ENCODE results near the gene C11orf58. TPM values are rescaled to one million over a fixed set of nuclear protein-coding genes. Genes with fewer than 3 reads are reported as not detected.

The C11orf58 gene
- polyA plus RNA-seq, 3 donors, result 44.8 to 102 (median 94.5) TPM

- Histone ChIP-seq H3K27ac (ENCODE audit: low read depth in 1 of 2, low read length in 2 of 2) (no peak overlapping the region), H3K79me2 (ENCODE audit: insufficient read depth, low read length) (no peaks in the 10 kb centered on the region), H3K4me3 (replicated peaks in 1 of 3; ENCODE audit: low read depth in 2 of 3, low read length in 3 of 3) (no peak overlapping the region), H3K27me3 (ENCODE audit: control insufficient read depth in 2 of 2, insufficient read depth in 2 of 2, low read length in 2 of 2) (no peaks in the 10 kb centered on the region), H3K9me3 (replicated peaks in 1 of 2; ENCODE audit: control insufficient read depth in 1 of 2, insufficient read depth in 1 of 2, low read length in 2 of 2) (no peaks in the 10 kb centered on the region), H2AFZ (ENCODE audit: insufficient read depth, low read depth, low read length, poor library complexity, severe bottlenecking) (no peak overlapping the region), H4K20me1 (ENCODE audit: insufficient read depth, low read length) (no peaks in the 10 kb centered on the region), H3K4me2 (replicated peaks; ENCODE audit: extremely low read depth, low read length, poor library complexity, severe bottlenecking) (no peak overlapping the region), H3K36me3 (replicated peaks in 1 of 2; ENCODE audit: control insufficient read depth in 1 of 2, insufficient read depth in 2 of 2, low read length in 2 of 2) (no peaks in the 10 kb centered on the region), H3K4me1 (ENCODE audit: control insufficient read depth in 1 of 2, insufficient read depth in 2 of 2, low read length in 2 of 2) (peaks cover 17% of the 10 kb centered on the region in 2 donors), H3K9ac (ENCODE audit: insufficient read depth, low read length, poor library complexity, severe bottlenecking) (no peak overlapping the region)
- intact Hi-C loops (cut with micrococcal nuclease), result no loop called here
- no peak for DNase-seq
- TF ChIP-seq CTCF (IDR thresholded peaks at IDR 0.05), result no peak
- Mint-ChIP-seq H3K36me3 (no peaks in the 10 kb centered on the region), H3K27ac (peak overlapping the region in 1 of 7 donors; percentile 42), H3K27me3 (ENCODE audit: low read depth in 3 of 3) (peaks cover 2 to 14% (median 3%) of the 10 kb centered on the region in 3 donors), H3K4me3 (no peak overlapping the region), H3K9me3 (peaks cover 0 to 2% (median 0%) of the 10 kb centered on the region in 7 donors), H3K4me1 (peaks cover 19% of the 10 kb centered on the region)
- WGBS (ENCODE audit: insufficient coverage), result 96% methylated on average over 6 of the region's 14 CpGs
Measured at GRCh38 chr11:16776711-16777612, 38.5 kb downstream of the C11orf58 start.

DNA sequence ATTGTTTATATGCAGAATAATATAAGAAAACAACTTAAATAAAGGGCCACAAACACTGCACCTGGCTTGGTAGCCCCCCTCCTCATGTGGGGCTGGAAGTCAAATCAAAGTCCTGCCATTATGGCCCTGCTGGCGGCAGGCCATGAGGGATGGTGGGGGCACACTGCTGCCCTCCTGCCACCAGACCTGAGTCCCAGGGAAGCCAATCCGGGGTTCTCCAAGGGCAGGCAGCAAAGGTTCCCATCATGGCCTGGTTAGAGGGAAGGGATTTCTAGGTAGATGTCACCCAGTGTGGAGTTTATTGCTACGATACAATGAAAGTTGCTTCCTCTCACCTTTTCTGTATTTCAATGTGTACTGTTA is 39.1 kb downstream of the C11orf58 start:
- H3K27me3 Mint-ChIP-seq (ENCODE audit: low read depth in 3 of 3), result peaks cover 2 to 14% (median 3%) of the 10 kb centered on the region in 3 donors

More for the DNA sequence above, 39.1 kb downstream of the C11orf58 start:
- Mint-ChIP-seq H3K36me3 (no peaks in the 10 kb centered on the region), H3K27ac (no peak overlapping the region), H3K4me1 (peaks cover 19% of the 10 kb centered on the region), H3K4me3 (no peak overlapping the region), H3K9me3 (peaks cover 0 to 2% (median 0%) of the 10 kb centered on the region in 7 donors)
- Histone ChIP-seq H3K27me3 (ENCODE audit: control insufficient read depth in 2 of 2, insufficient read depth in 2 of 2, low read length in 2 of 2) (no peaks in the 10 kb centered on the region), H2AFZ (ENCODE audit: insufficient read depth, low read depth, low read length, poor library complexity, severe bottlenecking) (no peak overlapping the region), H3K9me3 (replicated peaks in 1 of 2; ENCODE audit: control insufficient read depth in 1 of 2, insufficient read depth in 1 of 2, low read length in 2 of 2) (no peaks in the 10 kb centered on the region), H4K20me1 (ENCODE audit: insufficient read depth, low read length) (no peaks in the 10 kb centered on the region), H3K9ac (ENCODE audit: insufficient read depth, low read length, poor library complexity, severe bottlenecking) (no peak overlapping the region), H3K79me2 (ENCODE audit: insufficient read depth, low read length) (no peaks in the 10 kb centered on the region), H3K27ac (ENCODE audit: low read depth in 1 of 2, low read length in 2 of 2) (no peak overlapping the region), H3K36me3 (replicated peaks in 1 of 2; ENCODE audit: control insufficient read depth in 1 of 2, insufficient read depth in 2 of 2, low read length in 2 of 2) (no peaks in the 10 kb centered on the region), H3K4me2 (replicated peaks; ENCODE audit: extremely low read depth, low read length, poor library complexity, severe bottlenecking) (no peak overlapping the region), H3K4me3 (replicated peaks in 1 of 3; ENCODE audit: low read depth in 2 of 3, low read length in 3 of 3) (no peak overlapping the region), H3K4me1 (ENCODE audit: control insufficient read depth in 1 of 2, insufficient read depth in 2 of 2, low read length in 2 of 2) (peaks cover 17% of the 10 kb centered on the region in 2 donors)
- intact Hi-C loops (cut with micrococcal nuclease), result no loop called here
- TF ChIP-seq CTCF (IDR thresholded peaks at IDR 0.05), result no peak
- WGBS (ENCODE audit: insufficient coverage), result 100% methylated on average over 1 of the region's 3 CpGs
- DNase-seq, result no peak

All from CD14-positive monocyte (primary cell).